Skin epidermis (tissue), 12 donors: ENCODE measurements around the gene CABP7.

ENCODE experiments used
- H3K27ac ChIP-seq, 21 experiments: fragments of 200-600 bp; sonication (generic) in 11 of 21; one replicate each; pipeline ENCODE4 v1.5.0; 2020; ENCODE audit warnings: mild to moderate bottlenecking in 3 of 21, inconsistent platforms in 2 of 21, moderate library complexity in 2 of 21
- H3K4me3 ChIP-seq, 7 experiments: fragments of 200-600 bp; sonication (generic) in 2 of 7; one replicate each; pipeline ENCODE4 v1.5.0; 2020; ENCODE audit warnings: inconsistent platforms in 2 of 7, mild to moderate bottlenecking in 2 of 7, moderate library complexity in 1 of 7

The CABP7 gene

GRCh38 chr22:29701155-29701999, 18.4 kb upstream of the CABP7 start:
- H3K27ac ChIP-seq: no peak overlapping the region
- no peak overlapping the region for H3K4me3 ChIP-seq

DNA sequence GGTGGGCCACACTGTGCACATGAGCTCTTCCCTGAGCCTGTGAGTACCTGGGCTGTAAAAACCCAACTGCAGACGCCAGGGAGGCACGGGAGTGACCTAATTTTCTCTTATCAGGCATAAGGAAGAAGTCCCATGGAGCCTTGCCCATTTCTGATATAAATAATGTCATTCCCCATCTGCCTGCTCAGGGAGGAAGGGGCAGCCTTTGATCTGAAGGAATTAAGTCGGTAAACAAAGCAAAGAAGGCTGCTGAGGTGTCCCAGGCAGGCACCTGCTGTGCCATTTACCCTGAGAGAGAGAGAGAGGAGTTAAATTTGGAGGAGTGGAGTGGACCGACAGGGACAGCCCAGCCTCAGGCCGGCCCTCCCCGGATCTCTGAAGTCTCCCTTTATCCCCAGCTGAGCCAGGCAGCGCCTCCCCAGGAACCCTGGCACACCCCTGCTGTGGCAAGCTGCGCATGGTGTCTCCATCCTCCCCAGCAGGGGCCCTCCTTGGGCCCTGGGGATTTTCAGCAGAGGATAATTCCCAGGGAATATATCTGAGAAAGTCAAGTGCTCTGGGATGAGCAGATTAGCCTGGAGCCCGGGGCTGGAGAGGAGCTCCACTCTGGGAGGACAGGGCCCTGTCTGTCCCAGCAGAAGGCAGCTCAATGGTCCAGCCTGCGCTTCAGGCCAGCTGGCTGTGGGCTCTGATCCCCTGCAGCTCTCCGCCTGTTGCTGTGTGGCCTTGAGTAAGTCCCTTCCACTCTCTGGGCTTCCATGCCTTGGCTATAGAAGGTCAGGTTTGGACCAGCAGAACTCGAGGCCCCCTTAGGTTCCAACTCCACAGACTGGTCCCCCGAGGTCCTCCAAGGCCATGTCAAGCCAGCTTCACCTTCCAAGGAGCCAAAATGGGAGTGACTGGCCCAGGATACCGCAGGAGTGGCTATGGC, 17.5 kb upstream of the CABP7 start:
- Histone ChIP-seq H3K27ac (no peak overlapping the region), H3K4me3 (no peak overlapping the region)

- Histone ChIP-seq H3K27ac (no peak overlapping the region), H3K4me3 (no peak overlapping the region)
These were observed 16.8 kb upstream of the CABP7 start for GRCh38 chr22:29702931-29703501.

GRCh38 chr22:29703569-29704195, 16.1 kb upstream of the CABP7 start:
- H3K27ac ChIP-seq: no peak overlapping the region
- H3K4me3 ChIP-seq: no peak overlapping the region

GRCh38 chr22:29704528-29705285, 15.1 kb upstream of the CABP7 start:
- H3K27ac ChIP-seq: no peak overlapping the region
- no peak overlapping the region for H3K4me3 ChIP-seq

DNA sequence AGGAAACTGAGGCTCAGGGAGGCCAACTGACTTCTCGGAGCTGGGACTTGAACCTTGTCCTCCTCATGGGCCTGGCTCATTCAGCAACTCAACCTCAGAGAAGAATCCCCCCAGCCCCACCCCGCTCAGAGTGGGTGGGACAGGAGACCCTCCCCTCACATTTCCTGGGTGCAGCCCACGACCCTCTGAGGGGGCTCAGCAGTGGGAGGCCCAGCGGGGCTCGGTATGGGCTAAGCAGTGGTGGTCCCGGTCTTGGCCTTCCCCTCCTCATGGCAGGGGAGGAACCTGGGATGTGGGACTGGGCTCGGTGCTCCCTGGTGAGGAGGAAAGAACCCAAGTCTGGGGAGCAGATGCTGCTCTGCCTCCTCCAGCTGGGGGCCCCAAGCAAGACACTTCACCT, 14.2 kb upstream of the CABP7 start:
- no peak overlapping the region for H3K4me3 ChIP-seq
- no peak overlapping the region for H3K27ac ChIP-seq

DNA sequence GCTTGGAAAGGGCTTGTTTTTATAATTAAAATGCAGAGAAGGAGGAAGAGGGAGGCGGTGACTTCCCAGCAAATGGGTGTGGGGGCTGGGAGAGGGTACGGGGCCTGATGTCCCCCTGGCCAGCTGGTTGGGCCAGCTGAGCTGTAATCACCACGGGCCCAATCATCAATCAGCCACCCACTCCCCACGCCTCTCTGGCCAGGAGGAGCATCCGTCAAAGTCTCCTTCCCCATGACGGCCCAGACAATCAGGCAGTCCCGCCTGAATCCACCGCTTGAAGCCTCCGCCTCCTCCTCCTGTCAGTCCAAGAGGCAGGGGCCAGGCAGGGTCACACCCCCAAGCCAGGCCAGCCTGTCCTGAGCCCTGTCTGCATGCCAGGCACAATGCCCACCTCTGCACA, 13.3 kb upstream of the CABP7 start:
- Histone ChIP-seq H3K27ac (no peak overlapping the region), H3K4me3 (no peak overlapping the region)

DNA sequence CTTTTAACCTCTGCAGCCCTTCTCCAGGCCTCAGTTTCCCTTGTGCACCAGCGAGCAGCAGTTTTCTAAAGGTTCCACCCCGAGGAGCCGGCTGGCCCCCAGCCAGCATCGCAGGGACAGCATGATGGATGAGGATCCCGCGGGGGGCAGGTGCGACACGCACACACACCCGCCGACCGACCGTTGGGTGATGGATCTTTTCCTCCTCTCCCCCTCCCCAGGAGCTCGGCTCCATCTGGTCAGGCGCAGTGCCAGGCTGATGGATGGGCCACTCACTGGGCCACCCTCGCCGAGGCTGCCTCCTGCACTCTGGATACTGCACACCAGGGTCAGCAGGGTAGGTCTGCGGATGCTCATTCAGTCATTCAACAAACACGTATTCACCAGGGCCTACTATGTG, 12.8 kb upstream of the CABP7 start:
- no peak overlapping the region for H3K4me3 ChIP-seq
- H3K27ac ChIP-seq: no peak overlapping the region

- Histone ChIP-seq H3K4me3 (no peak overlapping the region), H3K27ac (no peak overlapping the region)
These were observed 12.3 kb upstream of the CABP7 start for GRCh38 chr22:29707471-29707870.

- no peak overlapping the region for H3K27ac ChIP-seq
- no peak overlapping the region for H3K4me3 ChIP-seq
These were observed 9.6 kb upstream of the CABP7 start for GRCh38 chr22:29710193-29710592.

- Histone ChIP-seq H3K4me3 (no peak overlapping the region), H3K27ac (no peak overlapping the region)
These were observed 8.7 kb upstream of the CABP7 start for GRCh38 chr22:29710922-29711593.

DNA sequence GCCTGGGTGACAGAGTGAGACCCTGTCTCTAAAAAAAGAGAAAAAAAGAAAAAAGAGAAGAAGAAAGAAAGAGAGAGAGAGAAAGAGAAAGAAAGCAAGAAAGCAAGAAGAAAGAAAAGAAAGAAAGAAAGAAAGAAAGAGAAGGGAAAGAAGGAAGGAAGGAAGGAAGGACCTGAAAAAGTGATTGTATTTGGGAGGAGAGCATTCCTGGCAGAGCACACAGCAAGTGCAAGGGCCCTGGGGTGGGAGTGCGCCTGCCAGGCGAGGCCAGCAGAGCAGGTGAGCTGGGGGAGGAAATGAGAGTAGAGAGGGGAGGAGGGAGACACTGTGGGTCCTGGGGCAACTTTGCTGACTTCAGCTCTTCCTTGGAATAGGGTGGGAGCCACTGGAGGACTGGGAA, 7.7 kb upstream of the CABP7 start:
- no peak overlapping the region for H3K27ac ChIP-seq
- H3K4me3 ChIP-seq: no peak overlapping the region

- Histone ChIP-seq H3K27ac (no peak overlapping the region), H3K4me3 (no peak overlapping the region)
These were observed 6.6 kb upstream of the CABP7 start for GRCh38 chr22:29713156-29713727.

GRCh38 chr22:29715240-29715639, 4.6 kb upstream of the CABP7 start:
- Histone ChIP-seq H3K4me3 (no peak overlapping the region), H3K27ac (no peak overlapping the region)

DNA sequence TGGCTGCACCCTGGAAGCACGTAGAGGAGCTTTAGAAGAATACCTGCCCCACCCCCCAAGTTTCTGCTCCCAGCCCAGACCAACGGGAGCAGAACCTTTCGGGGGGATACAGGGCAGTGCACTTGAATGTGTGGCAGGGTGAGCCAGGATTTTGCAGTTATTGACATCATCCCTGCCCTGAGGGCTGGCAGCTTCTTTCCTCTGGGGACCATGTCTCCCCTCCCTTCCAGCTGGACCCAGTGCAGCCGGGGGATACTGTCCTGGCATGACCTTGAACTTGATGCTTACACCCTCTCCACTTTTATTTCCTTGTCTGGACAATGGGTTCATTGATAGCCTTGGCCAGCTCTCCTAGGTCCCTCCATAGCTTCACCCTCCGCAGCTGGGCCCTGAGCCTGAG, 4.1 kb upstream of the CABP7 start:
- Histone ChIP-seq H3K27ac (no peak overlapping the region), H3K4me3 (no peak overlapping the region)

GRCh38 chr22:29716814-29717545, 2.8 kb upstream of the CABP7 start:
- Histone ChIP-seq H3K27ac (no peak overlapping the region), H3K4me3 (no peak overlapping the region)

DNA sequence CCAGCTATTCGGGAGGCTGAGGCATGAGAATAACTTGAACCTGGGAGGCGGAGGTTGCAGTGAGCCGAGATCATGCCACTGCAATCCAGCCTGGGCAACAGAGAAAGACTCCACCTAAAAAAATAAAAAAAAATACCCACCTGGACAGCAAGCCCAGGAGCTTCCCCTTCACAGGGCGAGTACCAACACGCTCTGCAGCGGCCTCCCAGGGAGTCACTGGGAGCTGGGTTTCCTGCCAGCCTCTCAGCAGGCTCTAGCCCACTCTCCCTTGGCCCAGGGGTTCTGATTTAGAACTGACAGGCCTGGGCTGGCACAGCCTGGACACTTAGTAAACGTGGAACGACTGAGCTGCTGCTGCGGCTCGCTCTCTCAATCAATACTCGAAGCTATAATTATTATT, 2.0 kb upstream of the CABP7 start:
- no peak overlapping the region for H3K4me3 ChIP-seq
- no peak overlapping the region for H3K27ac ChIP-seq
